Stimulated activated CD8-positive, alpha-beta memory T cell treated with anti-CD3 and anti-CD28 coated beads, Interleukin-4, amount 100 ng/mL, for 4 hours (primary cell): Measurements from ENCODE around the gene TOMM40.
A peak's percentile ranks its signal among the peaks of the same experiment; 100 is the strongest.
"Not testable (repeated sequence)": the region's sequence is repeated elsewhere in the genome, so short reads cannot be mapped to it uniquely, and the experiment has no call there.

ENCODE experiments used
- DNase-seq, 2 donors: peaks; one replicate each; pipeline ENCODE4 v3.0.0-alpha.2; 2020; ENCODE audit warnings: low read depth in 2 of 2, low spot score in 1 of 2

TOMM40 gene

GRCh38 chr19:44925114-44925891 lies 34.2 kb downstream of the TOMM40 start:
- DNase-seq = no peak

- DNase-seq = not testable (repeated sequence)
These were observed 35.4 kb downstream of the TOMM40 start for GRCh38 chr19:44926245-44927077.

- DNase-seq = no peak
These were observed 36.7 kb downstream of the TOMM40 start for GRCh38 chr19:44927746-44928145.

GRCh38 chr19:44930088-44930487 lies 39.0 kb downstream of the TOMM40 start:
- DNase-seq = no peak

GRCh38 chr19:44931541-44931940 lies 40.5 kb downstream of the TOMM40 start:
- no peak for DNase-seq

GRCh38 chr19:44939668-44940067 lies 48.6 kb downstream of the TOMM40 start:
- DNase-seq = no peak

GRCh38 chr19:44942067-44942571 lies 51.1 kb downstream of the TOMM40 start, which contains the start of gene APOC4:
TSS of gene APOC4 (plus strand) at chr19:44942237. CDS start at chr19:44942278, 41 bp downstream.
- no peak for DNase-seq

- no peak for DNase-seq
These were observed 52.8 kb downstream of the TOMM40 start for GRCh38 chr19:44943801-44944249.

GRCh38 chr19:44947041-44947581 lies 56.1 kb downstream of the TOMM40 start:
- DNase-seq = no peak

GRCh38 chr19:44948237-44948636 lies 57.2 kb downstream of the TOMM40 start:
- no peak for DNase-seq

GRCh38 chr19:44948763-44949374 lies 57.8 kb downstream of the TOMM40 start:
- no peak for DNase-seq

GRCh38 chr19:44949550-44949949 lies 58.5 kb downstream of the TOMM40 start:
- no peak for DNase-seq

- DNase-seq = peak; percentile 21 to 31
These were observed 60.4 kb downstream of the TOMM40 start for GRCh38 chr19:44951179-44952159.
